A204.1 (cell line): ENCODE data around the gene SETBP1.

Source experiments
- FAIRE-seq: peaks from 2 replicates; lab custom pipeline; 2012; peaks lifted over from hg19 to GRCh38; lab: Jason Lieb, UNC

The SETBP1 gene

DNA sequence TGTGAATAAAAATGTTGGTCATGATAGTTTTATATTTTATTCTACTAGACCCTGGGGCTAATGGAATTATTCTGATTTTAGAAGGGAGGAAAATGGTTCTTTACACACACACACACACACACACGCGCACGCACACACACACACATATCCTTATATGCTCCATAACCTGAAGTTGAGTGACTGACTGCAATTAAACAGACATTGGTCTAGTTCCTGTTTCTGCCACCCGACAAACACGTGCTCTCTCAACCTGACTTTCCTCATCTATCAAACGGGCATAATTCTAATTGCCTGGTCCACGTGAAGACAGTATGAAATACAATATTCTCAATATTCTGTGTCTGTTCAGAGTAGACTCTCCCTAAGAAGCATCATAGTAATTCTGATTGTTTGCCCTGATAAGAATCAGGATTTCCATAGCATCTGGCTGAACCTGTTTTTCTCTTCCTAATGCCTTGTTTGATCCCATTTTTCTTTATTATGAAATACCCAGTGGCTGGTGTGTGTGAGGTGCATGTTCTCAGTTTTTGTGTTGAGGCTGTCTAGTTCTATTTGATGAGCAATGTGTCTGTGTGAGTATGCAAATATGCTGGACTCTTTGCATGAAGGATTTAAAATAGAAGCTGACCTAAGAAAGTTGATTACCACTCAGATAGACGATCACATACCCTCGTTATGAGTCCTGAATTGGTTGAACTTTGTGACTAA, 51.0 kb downstream of the SETBP1 start:
- FAIRE-seq = no peak

GRCh38 chr18:44732238-44732563, 51.5 kb downstream of the SETBP1 start:
- no peak for FAIRE-seq

DNA sequence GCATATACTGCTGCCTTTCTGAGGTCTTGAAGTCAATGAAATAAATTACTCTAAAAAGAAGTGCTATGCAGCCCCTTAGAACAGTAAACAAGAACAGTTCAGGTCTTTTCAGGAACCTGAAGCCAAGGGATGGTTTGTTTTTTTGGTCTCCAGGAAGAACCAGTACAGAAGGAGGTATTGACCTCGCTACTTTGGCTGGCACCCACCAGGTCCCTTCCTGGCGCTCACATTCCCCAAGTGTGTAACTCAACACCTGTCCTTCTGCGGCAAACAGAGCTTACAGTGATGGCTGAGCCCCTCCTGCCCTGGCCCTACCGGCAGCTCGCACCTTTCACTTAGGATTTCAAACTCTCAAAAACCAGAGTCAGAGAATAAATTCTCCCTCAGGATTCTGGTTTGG, 51.9 kb downstream of the SETBP1 start:
- no peak for FAIRE-seq

- no peak for FAIRE-seq
Measured at GRCh38 chr18:44733069-44733753, 52.5 kb downstream of the SETBP1 start.

GRCh38 chr18:44733754-44734465, 53.2 kb downstream of the SETBP1 start:
- no peak for FAIRE-seq

DNA sequence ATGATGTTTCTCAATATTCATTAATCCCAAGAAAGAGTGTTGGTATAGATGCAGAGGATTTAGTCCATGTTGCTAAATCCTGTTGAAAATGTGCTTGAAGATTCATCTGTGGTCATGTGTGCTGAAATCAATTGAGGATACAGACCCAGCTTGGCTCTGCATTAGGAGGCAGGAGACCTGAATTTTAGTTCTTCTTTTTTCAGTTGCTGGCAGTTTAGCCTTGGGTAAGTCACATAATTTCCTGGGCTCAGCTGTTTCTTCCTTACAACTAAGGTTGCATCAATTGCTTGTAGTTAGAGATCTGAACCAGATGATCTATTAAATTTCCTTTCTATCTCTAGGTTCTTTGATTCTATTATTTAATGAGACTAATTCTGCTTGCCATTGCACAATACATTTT, 54.4 kb downstream of the SETBP1 start:
- no peak for FAIRE-seq

- FAIRE-seq = no peak
Measured at GRCh38 chr18:44736664-44737380, 56.1 kb downstream of the SETBP1 start.

- no peak for FAIRE-seq
Measured at GRCh38 chr18:44737623-44738022, 56.9 kb downstream of the SETBP1 start.

- FAIRE-seq = no peak
Measured at GRCh38 chr18:44740000-44740399, 59.3 kb downstream of the SETBP1 start.

DNA sequence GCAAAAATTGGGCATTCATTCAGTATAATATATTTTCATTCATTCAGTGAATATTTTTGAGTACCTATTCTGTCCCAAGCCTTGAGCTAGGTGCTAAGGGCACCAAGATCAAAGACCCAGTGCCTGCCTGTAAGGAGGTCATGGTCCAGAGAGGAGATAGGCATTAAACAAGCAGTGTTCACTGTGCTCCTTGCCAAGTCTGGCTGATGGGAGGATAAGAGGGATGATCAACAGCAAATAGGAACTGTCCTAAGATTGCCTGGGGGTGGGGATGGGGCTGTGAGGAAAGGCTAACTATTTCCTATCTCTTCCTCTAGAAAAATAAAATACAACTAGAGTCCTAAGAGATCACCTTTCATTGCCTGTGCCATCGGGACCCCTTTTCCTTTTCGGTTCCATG, 60.4 kb downstream of the SETBP1 start:
- FAIRE-seq = no peak

DNA sequence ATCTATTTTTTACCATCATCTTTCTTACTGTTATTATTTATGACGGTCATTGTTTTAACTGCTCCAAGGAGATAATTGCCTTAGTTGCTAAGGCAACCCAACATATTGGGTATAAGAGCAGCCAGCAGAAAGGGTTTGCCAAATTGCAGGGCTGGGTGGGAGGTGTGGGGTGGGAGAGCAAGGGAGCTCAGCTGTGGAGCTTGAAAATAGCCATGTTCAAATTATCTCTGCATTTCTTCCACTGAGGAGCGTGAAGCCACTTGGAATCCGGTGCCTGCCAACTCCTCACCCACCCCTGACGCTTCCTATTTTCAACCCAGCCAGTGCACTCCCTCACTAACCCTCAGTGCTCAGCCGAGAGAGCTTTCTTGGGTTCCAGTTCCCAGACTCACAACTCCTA, 60.8 kb downstream of the SETBP1 start:
- no peak for FAIRE-seq

DNA sequence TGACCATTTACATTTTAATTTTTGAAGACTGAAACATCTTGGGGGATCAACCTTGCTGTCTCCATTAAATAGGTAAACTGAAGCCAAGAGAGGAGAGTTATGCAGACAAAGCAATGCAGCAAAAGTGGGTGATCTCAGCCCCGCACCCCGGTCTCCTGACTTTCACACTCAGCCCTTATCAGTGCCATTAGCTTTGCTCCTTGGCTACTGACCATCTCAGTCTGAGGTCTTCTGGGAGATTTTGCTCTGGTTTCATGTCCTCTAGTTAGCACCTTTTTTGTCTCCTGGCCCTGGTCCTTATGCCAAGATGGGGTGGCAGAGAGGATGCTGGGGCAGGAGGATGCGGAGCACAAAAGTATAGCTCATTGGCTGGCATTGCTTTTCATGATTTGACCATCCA, 61.4 kb downstream of the SETBP1 start:
- no peak for FAIRE-seq

DNA sequence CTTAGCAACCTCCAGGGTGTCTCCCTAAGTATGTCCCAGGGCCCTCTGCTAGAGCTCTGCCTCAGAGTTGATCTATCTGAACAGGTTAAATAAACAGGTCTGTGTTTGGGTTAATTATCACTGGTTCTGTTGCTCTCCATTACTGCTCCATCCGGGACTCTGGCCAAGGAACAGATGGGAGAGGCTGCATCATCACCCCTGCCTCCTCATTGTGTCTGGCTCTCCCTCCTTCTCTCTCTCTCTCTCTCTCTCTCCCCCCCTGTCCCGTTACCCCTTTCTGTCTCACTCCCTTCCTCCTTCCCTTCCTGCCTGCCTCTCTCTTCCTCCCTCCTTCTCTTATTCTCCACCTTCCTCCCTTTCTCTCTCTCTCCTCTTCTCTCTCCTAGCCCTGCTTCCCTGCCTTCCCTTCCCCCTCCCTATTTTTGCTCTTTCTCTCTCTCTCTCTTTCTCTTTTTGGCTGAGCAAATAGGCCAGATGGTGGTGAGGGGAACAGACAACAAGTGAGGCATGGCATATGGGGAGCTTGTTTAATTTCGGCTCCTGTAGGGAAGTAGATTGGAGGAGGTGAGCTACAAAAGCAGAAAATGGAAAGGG, 62.1 kb downstream of the SETBP1 start:
- FAIRE-seq = no peak

- no peak for FAIRE-seq
Measured at GRCh38 chr18:44743631-44744030, 62.9 kb downstream of the SETBP1 start.

GRCh38 chr18:44744161-44745121, 63.8 kb downstream of the SETBP1 start:
- FAIRE-seq = no peak

DNA sequence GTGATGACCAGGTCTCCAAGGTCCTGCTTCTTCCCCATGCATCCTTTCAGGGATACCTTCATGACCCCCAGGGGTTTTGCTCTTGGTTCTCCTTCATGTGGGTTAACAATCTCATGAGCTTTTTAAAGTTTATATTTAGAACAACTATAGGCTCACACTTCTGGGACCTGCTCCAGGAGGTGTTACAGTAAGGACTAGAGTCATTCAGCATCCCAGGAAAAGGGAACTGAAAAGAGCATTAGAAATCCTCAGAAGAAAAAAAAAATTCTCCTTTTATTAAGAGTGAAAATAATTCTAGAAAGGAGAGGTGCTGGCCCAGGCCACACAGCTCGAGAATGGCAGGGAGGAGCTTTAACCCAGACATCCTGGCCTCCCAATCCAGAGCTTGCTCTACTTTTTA, 66.5 kb downstream of the SETBP1 start:
- no peak for FAIRE-seq

GRCh38 chr18:44748582-44748981, 67.9 kb downstream of the SETBP1 start:
- no peak for FAIRE-seq

- FAIRE-seq = no peak
Measured at GRCh38 chr18:44750774-44751173, 70.1 kb downstream of the SETBP1 start.

- no peak for FAIRE-seq
Measured at GRCh38 chr18:44754567-44754966, 73.9 kb downstream of the SETBP1 start.

GRCh38 chr18:44758861-44759631, 78.4 kb downstream of the SETBP1 start:
- FAIRE-seq = no peak

DNA sequence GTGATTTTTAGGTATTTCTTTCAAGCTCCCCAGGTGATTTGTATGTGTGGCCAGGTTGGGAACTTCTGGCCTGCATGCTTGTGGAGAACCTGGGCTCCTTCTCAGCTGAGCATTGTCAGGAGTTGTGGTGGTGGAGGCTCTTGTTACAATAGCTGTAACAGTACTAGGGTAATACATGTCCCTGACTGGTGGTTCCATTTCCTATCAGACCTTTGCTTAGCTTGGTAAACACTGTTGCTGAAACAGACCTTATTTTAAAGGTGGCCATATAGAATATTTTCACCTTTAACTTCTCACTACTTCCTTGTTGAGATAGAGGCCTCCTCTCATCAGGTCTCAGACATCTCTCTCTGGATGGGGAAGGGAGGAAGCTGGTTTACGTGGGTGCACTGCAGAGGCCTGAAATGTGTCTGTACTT, 79.2 kb downstream of the SETBP1 start:
- FAIRE-seq = no peak
